MV-4-11 (cell line): ENCODE measurements around the gene C5orf63.
"Not testable (repeated sequence)": the region's sequence is repeated elsewhere in the genome, so short reads cannot be mapped to it uniquely, and the experiment has no call there.

ENCODE experiments used
- DNase-seq: peaks from one replicate; lab custom pipeline; 2025; lab: John Stamatoyannopoulos, UW

The C5orf63 gene

GRCh38 chr5:127074466-127074865, 1.2 kb upstream of the C5orf63 start:
- DNase-seq = no peak

- no peak for DNase-seq
Measured at GRCh38 chr5:127070243-127070642, 3.1 kb downstream of the C5orf63 start.

GRCh38 chr5:127068493-127069214, 4.6 kb downstream of the C5orf63 start:
- no peak for DNase-seq

GRCh38 chr5:127066721-127067120, 6.6 kb downstream of the C5orf63 start:
- no peak for DNase-seq

DNA sequence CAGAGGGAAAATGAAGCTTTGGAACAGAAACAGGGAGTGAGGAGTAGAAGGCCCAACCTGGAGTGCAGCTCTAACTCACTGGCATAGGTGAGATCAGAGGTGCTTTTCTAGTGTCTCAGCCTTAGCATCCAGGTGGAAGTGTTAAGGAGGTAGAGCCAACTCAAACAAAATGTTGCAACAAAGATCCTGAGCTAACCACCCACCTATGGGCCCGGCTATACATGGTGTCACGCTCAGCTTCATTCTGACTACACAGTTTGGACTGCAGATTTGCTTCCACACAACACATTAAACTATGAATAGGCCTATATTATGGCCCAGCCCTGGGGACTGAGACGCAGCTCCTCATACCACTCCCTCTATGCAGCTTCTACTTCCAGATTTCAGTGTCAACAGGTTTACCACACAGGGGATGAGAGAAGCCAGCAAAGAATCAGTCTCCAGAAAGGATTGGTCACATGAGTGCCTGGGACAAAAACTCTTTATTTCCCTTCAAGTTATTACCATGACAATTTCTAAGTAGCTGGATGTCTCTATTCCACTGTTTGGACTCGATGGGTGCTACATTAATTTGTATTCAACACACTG, 9.0 kb downstream of the C5orf63 start:
- no peak for DNase-seq

GRCh38 chr5:127063257-127063913, 9.9 kb downstream of the C5orf63 start:
- DNase-seq = no peak

DNA sequence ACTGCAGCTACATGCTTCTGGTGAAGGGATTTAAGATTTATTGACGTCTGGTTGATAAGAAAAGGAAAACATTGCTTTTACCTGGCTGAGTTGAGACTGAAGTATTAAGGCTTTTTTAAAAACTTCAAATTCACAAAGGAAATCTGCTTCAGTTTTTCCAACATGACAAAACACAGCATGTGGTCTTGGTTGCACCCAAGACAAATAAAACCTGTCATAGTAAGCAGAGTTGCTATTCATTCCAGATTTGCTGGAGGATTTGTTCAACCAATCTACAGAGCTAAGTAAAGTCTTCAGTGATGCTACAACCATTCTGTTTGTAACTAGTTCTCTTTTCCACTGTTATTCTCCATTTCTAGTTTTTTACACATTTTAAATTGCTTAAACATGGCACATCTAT, 11.3 kb downstream of the C5orf63 start:
- DNase-seq = no peak

DNA sequence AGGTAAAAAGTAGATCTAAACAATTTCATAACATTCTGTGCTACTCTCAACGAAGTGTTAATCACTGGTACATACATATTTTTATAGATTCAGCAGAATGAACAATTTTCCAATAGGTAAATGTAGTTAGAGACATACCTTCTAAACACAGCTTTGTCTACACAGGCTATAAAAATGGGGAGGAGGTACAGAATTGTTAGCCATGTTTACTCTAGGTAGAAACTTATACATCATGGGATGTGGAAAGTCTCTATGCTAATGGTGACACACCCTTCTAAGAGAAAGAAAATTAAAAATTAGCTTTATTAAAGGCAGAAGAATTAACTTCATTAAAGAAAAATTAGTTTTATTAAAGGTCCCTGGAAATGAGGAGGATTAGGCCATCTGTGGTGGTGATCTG, 11.8 kb downstream of the C5orf63 start:
- DNase-seq = no peak

DNA sequence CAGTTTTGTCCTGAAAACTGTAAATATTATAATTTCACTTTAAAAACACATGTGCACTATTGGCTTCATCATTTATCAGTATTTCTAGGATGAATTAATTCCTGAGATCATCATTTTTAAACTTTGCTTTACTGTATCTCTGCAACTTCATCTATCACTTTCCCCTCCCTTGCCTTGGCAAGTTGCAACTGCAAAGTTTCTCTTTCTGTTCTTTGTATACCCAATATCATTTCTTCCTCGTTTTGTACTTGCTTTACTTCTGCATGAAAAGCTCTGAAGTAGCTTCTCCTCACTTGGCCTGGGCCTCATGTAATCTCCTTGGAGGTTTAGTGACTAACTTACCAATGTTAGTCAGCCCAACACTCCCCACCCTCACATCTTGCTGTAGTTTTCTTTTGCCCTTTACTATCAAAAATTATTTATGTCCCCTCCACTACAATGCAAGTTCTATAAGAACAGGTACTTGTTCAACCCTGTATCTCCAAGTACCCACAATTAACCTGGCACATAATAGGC, 12.8 kb downstream of the C5orf63 start:
- peak; percentile 57 for DNase-seq

DNA sequence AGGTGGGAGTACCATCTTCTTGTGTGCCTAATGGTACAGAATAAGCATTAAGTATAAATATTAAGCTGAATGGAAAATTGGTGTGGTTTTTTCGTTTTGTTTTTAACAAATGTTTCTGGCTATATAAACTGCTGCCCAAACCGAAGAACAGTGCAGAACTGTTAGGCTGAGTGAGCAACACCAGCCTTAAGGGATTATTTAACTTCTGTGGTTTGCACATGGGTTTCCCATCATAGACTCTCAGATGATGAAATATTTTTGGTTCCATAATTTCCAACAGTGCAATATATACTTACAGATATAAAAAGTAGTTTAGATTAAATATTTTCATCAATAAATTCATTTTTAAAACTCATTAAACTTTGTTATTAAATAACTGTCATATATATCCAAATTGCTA, 16.4 kb downstream of the C5orf63 start:
- DNase-seq = peak; percentile 68

- DNase-seq = peak; percentile 68
Measured at GRCh38 chr5:127055880-127056653, 17.2 kb downstream of the C5orf63 start.

GRCh38 chr5:127053551-127053950, 19.8 kb downstream of the C5orf63 start:
- DNase-seq = not testable (repeated sequence)

DNA sequence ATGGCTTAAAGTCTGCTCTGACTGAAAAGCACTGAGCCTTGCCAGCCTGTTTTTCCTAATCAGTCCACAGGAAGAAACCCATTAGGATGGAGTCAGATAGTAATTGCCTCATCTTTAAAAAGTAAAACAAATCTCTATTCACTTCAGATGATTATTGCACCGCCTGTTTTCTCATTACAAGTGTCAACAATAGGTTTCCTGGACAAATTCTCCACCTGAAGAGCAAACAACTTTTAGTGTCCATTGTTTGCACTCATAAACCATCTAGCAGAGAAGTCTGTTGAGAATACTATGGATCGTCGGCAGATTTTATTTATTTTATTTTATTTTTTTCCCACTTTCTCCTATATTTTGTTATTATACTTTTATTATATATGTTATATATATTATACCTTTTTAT, 20.3 kb downstream of the C5orf63 start:
- no peak for DNase-seq

DNA sequence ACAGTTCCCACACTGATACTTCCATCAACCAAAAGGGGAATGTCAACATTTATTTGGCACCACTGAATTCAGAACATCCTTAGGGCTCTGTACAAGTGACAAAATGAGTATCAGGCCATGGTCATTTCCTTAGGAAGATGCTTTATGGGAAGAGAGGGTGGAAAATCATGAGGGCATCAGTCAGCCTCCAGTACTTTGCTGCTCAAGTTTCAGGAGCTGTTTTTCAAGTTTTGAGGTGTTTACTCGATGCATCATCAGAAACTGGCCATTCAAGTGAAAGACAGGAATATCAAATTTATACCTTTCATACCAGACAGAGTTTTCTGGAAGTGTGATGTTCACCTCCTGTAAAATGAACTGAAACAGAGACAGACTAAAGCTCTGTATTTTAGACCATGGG, 21.7 kb downstream of the C5orf63 start:
- no peak for DNase-seq

DNA sequence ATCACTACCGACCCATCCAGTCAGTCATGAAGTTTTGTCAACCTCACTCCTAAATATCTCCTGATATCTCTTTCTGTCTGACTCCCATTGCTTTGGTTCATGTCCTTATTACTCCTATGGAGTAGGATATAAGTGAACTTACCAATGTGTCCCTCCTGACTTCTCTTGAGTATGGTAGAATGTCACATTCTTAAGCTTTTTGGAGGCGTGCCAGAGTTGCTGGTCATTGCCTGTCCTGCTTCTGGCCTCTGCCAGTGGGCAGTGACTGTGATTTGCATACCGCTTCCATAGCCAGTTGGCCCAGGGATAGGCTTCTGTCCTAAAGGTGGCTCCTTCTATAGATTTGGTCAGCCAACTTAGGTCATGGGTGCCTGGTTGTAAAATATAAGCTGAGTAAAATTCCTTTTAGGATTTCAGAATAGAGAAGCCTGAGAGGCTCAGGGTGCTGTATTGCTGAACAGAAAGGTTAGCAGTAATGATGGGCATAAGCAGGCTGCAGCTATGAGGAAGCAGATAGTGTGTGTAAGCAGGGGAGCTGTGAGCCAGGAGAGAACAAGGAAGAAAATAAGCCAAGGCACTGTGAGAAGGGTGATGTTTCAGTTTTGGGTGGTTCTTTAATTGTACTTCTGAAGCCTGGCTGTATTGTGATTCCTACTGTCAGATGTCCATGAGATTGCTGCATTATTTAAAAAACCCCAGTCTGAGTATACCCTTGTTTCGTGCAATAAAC, 26.8 kb downstream of the C5orf63 start:
- no peak for DNase-seq

DNA sequence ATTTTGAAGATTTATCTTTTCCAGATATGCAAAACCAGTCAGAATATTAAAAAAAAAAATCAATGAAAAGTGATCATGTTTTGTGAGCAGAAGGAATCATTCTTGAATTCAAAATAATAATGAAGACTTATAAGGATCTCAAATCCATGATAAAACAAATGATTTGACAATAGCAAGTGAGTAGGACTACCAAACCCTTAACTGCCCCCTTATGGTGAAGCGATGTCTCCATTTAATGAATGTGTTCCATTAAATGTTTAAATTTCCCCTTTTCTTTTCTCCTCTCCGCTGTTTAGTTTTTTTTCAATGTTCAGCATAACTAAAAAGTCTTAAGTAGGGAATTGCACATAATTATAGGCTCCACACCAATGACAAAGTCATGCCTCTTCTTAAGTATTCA, 30.7 kb downstream of the C5orf63 start:
- no peak for DNase-seq

DNA sequence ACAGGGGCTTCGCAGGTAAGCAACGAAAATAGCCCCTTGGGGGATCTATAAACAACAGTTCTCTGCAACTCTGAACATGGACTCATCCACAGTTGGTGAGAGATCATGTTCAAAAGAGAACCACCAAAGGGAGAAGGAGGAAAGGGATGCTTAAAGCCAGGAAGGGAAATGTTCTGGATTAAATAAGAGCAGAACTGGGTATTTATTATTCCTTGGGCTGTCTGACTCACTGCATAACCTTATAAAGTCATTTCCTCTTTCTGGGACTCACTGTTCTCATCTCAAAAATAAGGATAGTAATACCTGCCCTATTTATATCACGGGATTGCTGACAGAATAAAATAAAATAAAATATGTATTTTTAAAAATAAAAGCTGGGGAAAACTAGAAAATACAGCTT, 31.7 kb downstream of the C5orf63 start:
- DNase-seq = peak; percentile 66

DNA sequence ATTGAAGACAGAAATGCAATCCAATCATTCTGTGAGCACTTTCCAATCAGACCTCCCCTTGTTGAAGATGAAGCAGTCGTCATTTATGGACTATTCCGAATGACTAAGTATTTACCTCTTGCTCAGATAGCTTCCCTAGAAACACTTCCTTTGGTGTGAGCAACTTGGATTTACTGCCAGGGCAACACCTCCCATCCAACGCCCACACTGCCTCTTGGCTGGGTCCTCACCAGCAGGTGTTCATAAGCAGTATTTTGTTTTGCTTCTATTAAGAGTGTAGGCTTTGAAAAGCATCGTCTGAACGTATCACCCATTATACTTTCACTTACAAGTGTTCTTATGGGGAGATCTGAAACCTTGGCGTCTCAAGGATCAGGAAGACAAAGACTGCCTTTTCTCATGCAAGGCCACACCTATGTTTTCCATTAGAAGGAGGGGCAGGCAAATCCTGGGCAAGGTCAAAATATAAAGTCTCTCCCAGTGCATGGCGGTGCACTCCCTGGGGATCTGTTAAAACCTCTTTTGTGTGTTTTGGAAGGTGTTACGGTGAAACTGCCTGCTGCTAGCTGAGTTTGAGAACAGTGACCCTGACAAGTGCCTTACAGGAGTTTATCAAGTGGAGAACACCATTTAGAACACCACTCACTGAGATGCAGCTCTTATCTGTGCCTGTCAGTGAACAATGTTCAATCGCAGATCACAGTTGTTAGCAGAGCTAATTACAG, 32.3 kb downstream of the C5orf63 start:
- no peak for DNase-seq

- no peak for DNase-seq
Measured at GRCh38 chr5:127038550-127038949, 34.8 kb downstream of the C5orf63 start.

GRCh38 chr5:127031863-127032232, 41.5 kb downstream of the C5orf63 start:
- DNase-seq = peak; percentile 11
